Measurements from ENCODE around the gene SHANK1. TPM values are rescaled to one million over a fixed set of nuclear protein-coding genes. Genes with fewer than 3 reads are reported as not detected.

The SHANK1 gene
- total RNA-seq, 2 experiments from 2014 or later = not detected

- ATAC-seq (no peak), DNase-seq (no peak)
- CTCF ChIA-PET = no interaction called here
- Mint-ChIP-seq H3K4me3 (no peak overlapping the region), H3K27ac (no peak overlapping the region), H3K9me3 (ENCODE audit: low read depth) (no peaks in the 10 kb centered on the region), H3K27me3 (peaks cover 40% of the 10 kb centered on the region), H3K36me3 (ENCODE audit: low read depth) (peaks cover under 1% of the 10 kb centered on the region), H3K4me1 (peaks cover 4% of the 10 kb centered on the region)
- intact Hi-C loops (cut with DNase I, micrococcal nuclease) = loop anchor here in 1 of 2 experiments (10.0 kb wide), 1 partner anchor 121 kb away; no protein-coding TSS in a partner anchor
- POLR2A ChIA-PET = no interaction called here
Observed at GRCh38 chr19:50663482-50663790, 56.2 kb downstream of the SHANK1 start.

DNA sequence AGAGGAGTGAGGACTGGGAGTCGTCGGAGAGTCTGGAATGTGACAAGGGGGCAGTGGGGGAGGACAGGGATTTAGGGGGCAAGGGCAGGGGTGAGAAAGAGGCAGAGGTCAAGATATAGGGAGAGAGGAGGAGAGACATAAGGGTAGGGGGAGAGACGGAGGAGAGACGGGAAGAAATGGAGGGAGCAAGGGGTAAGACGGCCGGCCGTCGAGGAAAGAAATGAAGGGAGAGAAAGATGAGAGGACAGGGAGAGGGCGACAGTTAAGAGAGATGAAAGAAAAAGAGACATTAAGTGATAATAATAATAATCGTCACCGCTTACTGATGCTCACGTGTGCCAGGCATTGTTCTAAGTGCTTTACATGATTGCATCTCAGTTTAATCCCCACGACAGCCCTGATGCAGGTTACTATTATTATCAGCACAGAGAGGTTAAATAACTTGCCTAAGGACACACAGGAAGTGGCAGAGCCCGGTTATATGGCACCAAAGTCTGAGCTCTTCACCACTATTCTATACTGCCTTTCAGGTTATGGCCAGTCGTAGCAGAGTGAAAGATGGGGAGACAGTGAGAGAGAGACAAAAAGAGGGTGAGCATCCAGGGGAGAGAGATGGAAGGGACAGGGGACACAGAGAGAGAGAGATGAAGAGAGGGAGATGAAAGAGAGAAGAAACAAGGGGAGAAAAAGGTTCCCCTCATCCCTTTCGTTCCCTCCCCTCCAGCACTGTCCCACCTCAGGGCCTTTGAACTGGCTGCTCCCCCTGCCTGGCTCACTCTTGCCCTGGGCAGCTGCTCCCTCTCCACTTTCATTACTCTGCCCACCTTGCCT is 56.7 kb downstream of the SHANK1 start:
- Mint-ChIP-seq H3K27me3 (peaks cover 45% of the 10 kb centered on the region), H3K4me3 (no peak overlapping the region)
- POLR2A ChIA-PET = no interaction called here

DNA sequence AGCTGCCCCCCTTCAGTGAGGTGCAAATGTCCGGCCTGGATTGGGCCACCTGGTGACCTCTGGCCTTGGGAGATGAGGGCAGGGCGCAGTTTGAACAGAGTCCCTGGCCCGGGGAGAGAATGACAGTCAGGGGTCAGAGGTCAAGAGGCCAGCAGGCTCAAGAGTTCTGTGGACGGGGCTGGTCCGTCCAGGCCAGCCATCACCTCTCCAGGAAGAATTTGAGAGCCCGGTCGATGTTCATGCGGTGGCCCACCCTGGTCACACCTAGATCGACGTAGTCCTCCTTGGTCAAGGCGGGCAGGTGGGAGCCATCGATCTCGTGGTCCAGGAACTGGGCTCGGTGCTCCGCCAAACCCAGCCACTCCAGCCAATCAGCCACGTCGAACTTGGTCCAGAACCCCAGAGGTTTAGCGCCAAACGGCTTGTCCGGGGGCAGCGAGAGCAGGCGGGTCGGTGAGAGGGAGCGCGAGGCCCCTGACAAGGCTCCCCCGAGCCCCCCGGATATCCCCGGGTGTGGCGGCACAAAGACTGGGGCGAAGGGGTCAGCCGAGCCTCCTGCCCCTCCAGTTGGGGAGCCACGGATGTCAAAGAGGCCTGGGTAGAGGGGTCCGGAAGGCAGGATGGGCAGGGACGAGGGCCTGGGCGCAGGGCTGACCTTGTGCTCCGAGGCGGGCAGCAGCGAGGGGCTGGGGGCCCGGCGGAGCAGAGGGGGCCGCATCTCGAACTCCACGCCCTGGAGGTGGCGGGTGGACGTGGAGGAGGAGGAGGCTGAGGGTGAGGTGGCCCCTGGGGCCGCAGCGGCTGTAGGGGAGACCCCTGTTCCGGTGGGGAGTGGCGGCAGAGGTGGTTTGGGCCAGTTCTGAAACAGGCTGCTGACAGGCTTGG is 57.6 kb downstream of the SHANK1 start:
- CTCF ChIA-PET = no interaction called here
- ATAC-seq (no peak), DNase-seq (no peak)
- peaks cover 7% of the 10 kb centered on the region for H3K36me3 Mint-ChIP-seq (ENCODE audit: low read depth)
- H3K27me3 Mint-ChIP-seq = peaks cover 53% of the 10 kb centered on the region
- H3K4me1 Mint-ChIP-seq = peaks cover 19% of the 10 kb centered on the region
- no peak overlapping the region for H3K27ac Mint-ChIP-seq
- peaks cover 13% of the 10 kb centered on the region for H3K9me3 Mint-ChIP-seq (ENCODE audit: low read depth)
- POLR2A ChIA-PET = no interaction called here
- no peak overlapping the region for H3K4me3 Mint-ChIP-seq
- intact Hi-C loops (cut with DNase I, micrococcal nuclease) = loop anchor here in 1 of 2 experiments (10.0 kb wide), 1 partner anchor 123 kb away; no protein-coding TSS in a partner anchor

More for the DNA sequence above, 56.7 kb downstream of the SHANK1 start:
- DNase-seq = no peak
- intact Hi-C loops (cut with DNase I, micrococcal nuclease) = loop anchor here in 1 of 2 experiments (10.0 kb wide), 1 partner anchor 122 kb away; no protein-coding TSS in a partner anchor
- no peak for ATAC-seq
- CTCF ChIA-PET = no interaction called here
- Mint-ChIP-seq H3K27ac (no peak overlapping the region), H3K4me1 (peaks cover 10% of the 10 kb centered on the region), H3K9me3 (ENCODE audit: low read depth) (peaks cover 4% of the 10 kb centered on the region), H3K36me3 (ENCODE audit: low read depth) (peaks cover 5% of the 10 kb centered on the region)

GRCh38 chr19:50661023-50661422 is 58.6 kb downstream of the SHANK1 start:
- H3K4me3 Mint-ChIP-seq = no peak overlapping the region
- H3K27me3 Mint-ChIP-seq = peaks cover 61% of the 10 kb centered on the region
- peaks cover 13% of the 10 kb centered on the region for H3K9me3 Mint-ChIP-seq (ENCODE audit: low read depth)
- ATAC-seq (no peak), DNase-seq (no peak)
- no peak overlapping the region for H3K27ac Mint-ChIP-seq
- CTCF ChIA-PET = interaction anchor here (0.9 kb wide), 1 partner anchor 9 kb away, joined by 3 read pairs; no protein-coding TSS in a partner anchor
- intact Hi-C loops (cut with DNase I, micrococcal nuclease) = loop anchor here in 1 of 2 experiments (10.0 kb wide), 1 partner anchor 124 kb away; no protein-coding TSS in a partner anchor
- H3K36me3 Mint-ChIP-seq (ENCODE audit: low read depth) = peaks cover 7% of the 10 kb centered on the region
- H3K4me1 Mint-ChIP-seq = peaks cover 20% of the 10 kb centered on the region
- POLR2A ChIA-PET = no interaction called here

DNA sequence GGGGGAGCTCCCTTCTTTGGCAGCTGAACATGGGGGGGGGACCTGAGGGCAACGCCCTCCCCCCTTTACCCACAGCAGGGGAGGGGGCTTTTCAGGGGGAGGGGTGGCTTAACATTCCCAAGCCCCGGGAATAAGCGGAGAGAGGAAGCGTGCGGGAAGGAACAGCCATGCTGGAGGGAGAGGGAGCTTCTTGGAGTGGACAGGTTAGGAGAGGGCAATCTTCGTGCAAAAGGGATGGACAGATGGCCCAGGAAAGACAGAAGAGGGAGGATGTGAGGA is 59.6 kb downstream of the SHANK1 start:
- DNase-seq (no peak), ATAC-seq (no peak)
- peaks cover 20% of the 10 kb centered on the region for H3K4me1 Mint-ChIP-seq
- H3K27ac Mint-ChIP-seq = no peak overlapping the region
- ChIA-PET POLR2A (interaction anchor here (0.6 kb wide), 1 partner anchor 176 kb away, joined by 6 read pairs; no protein-coding TSS in a partner anchor), CTCF (interaction anchor here (0.6 to 0.9 kb wide), 2 partner anchors 10 to 1193 kb away, joined by 3 read pairs; no protein-coding TSS in a partner anchor)
- intact Hi-C loops (cut with DNase I, micrococcal nuclease) = loop anchor here in 1 of 2 experiments (10.0 kb wide), 1 partner anchor 125 kb away; no protein-coding TSS in a partner anchor
- H3K4me3 Mint-ChIP-seq = no peak overlapping the region
- peaks cover 60% of the 10 kb centered on the region for H3K27me3 Mint-ChIP-seq
- H3K9me3 Mint-ChIP-seq (ENCODE audit: low read depth) = peaks cover 13% of the 10 kb centered on the region
- H3K36me3 Mint-ChIP-seq (ENCODE audit: low read depth) = peaks cover 7% of the 10 kb centered on the region

- H3K9me3 Mint-ChIP-seq (ENCODE audit: low read depth) = peaks cover 13% of the 10 kb centered on the region
- H3K4me3 Mint-ChIP-seq = no peak overlapping the region
- H3K36me3 Mint-ChIP-seq (ENCODE audit: low read depth) = peaks cover 7% of the 10 kb centered on the region
- ChIA-PET CTCF (interaction anchor here (0.6 kb wide), 1 partner anchor 1193 kb away, joined by 3 read pairs; no protein-coding TSS in a partner anchor), POLR2A (no interaction called here)
- no peak for ATAC-seq
- peaks cover 20% of the 10 kb centered on the region for H3K4me1 Mint-ChIP-seq
- DNase-seq = no peak
- intact Hi-C loops (cut with DNase I, micrococcal nuclease) = loop anchor here (2.0 to 10.0 kb wide), 5 partner anchors 65 to 635 kb away; partner anchors contain the start of gene VRK3 (in 1 of the 2)
- peaks cover 63% of the 10 kb centered on the region for H3K27me3 Mint-ChIP-seq
- H3K27ac Mint-ChIP-seq = no peak overlapping the region
Observed at GRCh38 chr19:50659318-50660087, 60.1 kb downstream of the SHANK1 start.

GRCh38 chr19:50658441-50659317 is 60.9 kb downstream of the SHANK1 start:
- H3K36me3 Mint-ChIP-seq (ENCODE audit: low read depth) = peaks cover 7% of the 10 kb centered on the region
- peak overlapping the region; percentile 93 for H3K27ac Mint-ChIP-seq
- POLR2A ChIA-PET = no interaction called here
- H3K27me3 Mint-ChIP-seq = peaks cover 64% of the 10 kb centered on the region
- peak; percentile 59 for ATAC-seq
- DNase-seq = peak; percentile 89
- H3K4me3 Mint-ChIP-seq = peak overlapping the region; percentile 76
- H3K4me1 Mint-ChIP-seq = peaks cover 20% of the 10 kb centered on the region
- intact Hi-C loops (cut with DNase I, micrococcal nuclease) = loop anchor here (1.0 to 5.0 kb wide), 13 partner anchors 19 to 634 kb away; partner anchors contain the start of genes CTU1 (in 1 of the 2), EMC10 (in 1 of the 2), GARIN5A (in 1 of the 2) and JOSD2 (in 1 of the 2)
- peaks cover 13% of the 10 kb centered on the region for H3K9me3 Mint-ChIP-seq (ENCODE audit: low read depth)
- CTCF ChIA-PET = interaction anchor here (0.6 to 1.2 kb wide), 2 partner anchors 51 to 57 kb away, joined by 3 read pairs; no protein-coding TSS in a partner anchor

- peaks cover 20% of the 10 kb centered on the region for H3K4me1 Mint-ChIP-seq
- H3K27ac Mint-ChIP-seq = peak overlapping the region; percentile 93
- ATAC-seq (peak; percentile 96), DNase-seq (peak; percentile 98)
- POLR2A ChIA-PET = no interaction called here
- intact Hi-C loops (cut with DNase I, micrococcal nuclease) = loop anchor here (1.0 to 5.0 kb wide), 13 partner anchors 19 to 633 kb away; partner anchors contain the start of genes CTU1 (in 1 of the 2), EMC10 (in 1 of the 2), GARIN5A (in 1 of the 2) and JOSD2 (in 1 of the 2)
- peaks cover 13% of the 10 kb centered on the region for H3K9me3 Mint-ChIP-seq (ENCODE audit: low read depth)
- CTCF ChIA-PET = interaction anchor here (0.6 to 1.2 kb wide), 2 partner anchors 50 to 58 kb away, joined by 3 read pairs; no protein-coding TSS in a partner anchor
- H3K36me3 Mint-ChIP-seq (ENCODE audit: low read depth) = peaks cover 7% of the 10 kb centered on the region
- H3K27me3 Mint-ChIP-seq = peaks cover 65% of the 10 kb centered on the region
- peak overlapping the region; percentile 76 for H3K4me3 Mint-ChIP-seq
Observed at GRCh38 chr19:50657712-50658440, 61.7 kb downstream of the SHANK1 start.

GRCh38 chr19:50657222-50657669 is 62.4 kb downstream of the SHANK1 start:
- peak overlapping the region; percentile 76 for H3K4me3 Mint-ChIP-seq
- ChIA-PET POLR2A (interaction anchor here (0.6 kb wide), 1 partner anchor 26 kb away, joined by 4 read pairs; no protein-coding TSS in a partner anchor), CTCF (no interaction called here)
- intact Hi-C loops (cut with DNase I, micrococcal nuclease) = loop anchor here in 1 of 2 experiments (5.0 kb wide), 1 partner anchor 295 kb away; no protein-coding TSS in a partner anchor
- no peak for ATAC-seq
- no peak for DNase-seq
- peak overlapping the region; percentile 81 for H3K27ac Mint-ChIP-seq
- peaks cover 7% of the 10 kb centered on the region for H3K36me3 Mint-ChIP-seq (ENCODE audit: low read depth)
- peaks cover 65% of the 10 kb centered on the region for H3K27me3 Mint-ChIP-seq
- peaks cover 20% of the 10 kb centered on the region for H3K4me1 Mint-ChIP-seq
- peaks cover 13% of the 10 kb centered on the region for H3K9me3 Mint-ChIP-seq (ENCODE audit: low read depth)
